Activated CD8-positive, alpha-beta memory T cell treated with anti-CD3 and anti-CD28 coated beads, Interleukin-2, amount 10 ng/mL, durations not matched to agents 7 days and 5 days (primary cell): ENCODE measurements around the gene GIT1. TPM values are rescaled to one million over a fixed set of nuclear protein-coding genes. Genes with fewer than 3 reads are reported as not detected.
A peak's percentile ranks its signal among the peaks of the same experiment; 100 is the strongest.
"Not testable (repeated sequence)": the region's sequence is repeated elsewhere in the genome, so short reads cannot be mapped to it uniquely, and the experiment has no call there.

Source experiments
- ATAC-seq: fragments of 150-1000 bp; cut with Tn5 transposase; one replicate; pipeline ENCODE4 v1.10.0; 2021; ENCODE audit warnings: moderate library complexity
- CTCF ChIA-PET: fragments of 350-600 bp; sonication (Branson Sonifier 250); formaldehyde crosslinking; loops from one replicate; lab custom pipeline; 2021; ENCODE audit warnings: antibody characterized with exemption; lab: Charles Lee
- DNase-seq: peaks from one replicate; pipeline ENCODE4 v3.0.0-alpha.2; 2020
- H3K27ac Mint-ChIP-seq: one replicate; pipeline ENCODE4 v1.8.0; 2021; ENCODE audit warnings: mild to moderate bottlenecking, mixed read lengths
- H3K27me3 Mint-ChIP-seq: one replicate; pipeline ENCODE4 v1.8.0; 2021; ENCODE audit warnings: mixed read lengths
- H3K36me3 Mint-ChIP-seq: one replicate; pipeline ENCODE4 v1.8.0; 2021; ENCODE audit warnings: mild to moderate bottlenecking, mixed read lengths
- H3K4me1 Mint-ChIP-seq: one replicate; pipeline ENCODE4 v1.8.0; 2021; ENCODE audit warnings: mixed read lengths
- H3K4me3 Mint-ChIP-seq: one replicate; pipeline ENCODE4 v1.8.0; 2021; ENCODE audit warnings: mild to moderate bottlenecking, moderate library complexity, mixed read lengths
- H3K9me3 Mint-ChIP-seq: one replicate; pipeline ENCODE4 v1.8.0; 2022; ENCODE audit warnings: low read depth, mixed read lengths
- total RNA-seq, 2 experiments: library from RNA; stranded (reverse); gene quantifications; one replicate each; pipeline ENCODE4 v1.2.3, GENCODE V29; 2021

The GIT1 gene
- total RNA-seq, 2 experiments from 2014 or later, result 69.5 to 79.5 TPM

GRCh38 chr17:29565643-29566472 is 23.6 kb downstream of the GIT1 start:
- DNase-seq, result peak; percentile 81
- CTCF ChIA-PET, result interaction anchor here (0.6 to 24.4 kb wide), 16 partner anchors 8 to 493 kb away, joined by 3 to 458 read pairs (median 4); partner anchors contain the start of gene CORO6
- peak overlapping the region; percentile 95 for H3K4me3 Mint-ChIP-seq

GRCh38 chr17:29563816-29564215 is 25.6 kb downstream of the GIT1 start:
- Mint-ChIP-seq H3K4me3 (peak overlapping the region; percentile 3), H3K27me3 (no peaks in the 10 kb centered on the region), H3K4me1 (peaks cover 42% of the 10 kb centered on the region), H3K27ac (no peak overlapping the region), H3K36me3 (peaks cover 22% of the 10 kb centered on the region), H3K9me3 (no peaks in the 10 kb centered on the region)
- ATAC-seq (no peak), DNase-seq (peak; percentile 42)
- CTCF ChIA-PET, result interaction anchor here (0.6 to 7.7 kb wide), 3 partner anchors 28 to 368 kb away, joined by 3 to 46 read pairs (median 3); no protein-coding TSS in a partner anchor

More at GRCh38 chr17:29565643-29566472, 23.6 kb downstream of the GIT1 start:
- ATAC-seq, result peak; percentile 21
- Mint-ChIP-seq H3K36me3 (peaks cover 21% of the 10 kb centered on the region), H3K27ac (peak overlapping the region; percentile 95), H3K4me1 (peaks cover 46% of the 10 kb centered on the region), H3K9me3 (no peaks in the 10 kb centered on the region), H3K27me3 (no peaks in the 10 kb centered on the region)

DNA sequence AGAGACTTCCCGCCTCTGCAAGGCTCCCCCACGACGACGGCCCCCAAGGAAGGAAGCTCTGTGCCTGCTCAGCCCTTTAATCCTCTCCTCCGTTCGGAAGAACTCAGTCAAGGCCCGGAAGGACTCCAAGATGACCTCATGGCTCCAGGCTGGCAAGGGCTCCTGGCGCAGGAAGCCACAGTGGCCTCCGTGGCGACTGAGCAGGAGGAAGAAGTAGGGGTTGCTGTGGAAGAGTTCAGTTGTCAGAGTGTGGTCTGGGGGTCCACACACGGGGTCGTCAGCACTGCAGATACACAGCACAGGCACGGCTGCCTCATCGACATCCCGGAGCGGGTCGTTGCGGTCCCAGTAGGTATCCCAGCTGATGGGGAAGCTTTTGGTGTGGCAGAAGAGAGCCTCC is 26.8 kb downstream of the GIT1 start:
- H3K4me1 Mint-ChIP-seq, result peaks cover 52% of the 10 kb centered on the region

GRCh38 chr17:29561554-29562517 is 27.6 kb downstream of the GIT1 start:
- ATAC-seq, result no peak
- CTCF ChIA-PET, result interaction anchor here (1.4 to 7.7 kb wide), 3 partner anchors 30 to 55 kb away, joined by 3 to 46 read pairs (median 4); no protein-coding TSS in a partner anchor
- H3K9me3 Mint-ChIP-seq, result no peaks in the 10 kb centered on the region
- peak overlapping the region; percentile 27 for H3K27ac Mint-ChIP-seq
- DNase-seq, result peak; percentile 57
- no peak overlapping the region for H3K4me3 Mint-ChIP-seq
- peaks cover 22% of the 10 kb centered on the region for H3K36me3 Mint-ChIP-seq
- peaks cover 60% of the 10 kb centered on the region for H3K4me1 Mint-ChIP-seq
- H3K27me3 Mint-ChIP-seq, result no peaks in the 10 kb centered on the region

More for the DNA sequence above, 26.8 kb downstream of the GIT1 start:
- peaks cover 22% of the 10 kb centered on the region for H3K36me3 Mint-ChIP-seq
- H3K9me3 Mint-ChIP-seq, result no peaks in the 10 kb centered on the region
- DNase-seq (no peak), ATAC-seq (no peak)
- CTCF ChIA-PET, result interaction anchor here (1.4 to 7.7 kb wide), 2 partner anchors 29 to 54 kb away, joined by 3 to 46 read pairs; no protein-coding TSS in a partner anchor
- no peak overlapping the region for H3K27ac Mint-ChIP-seq
- no peaks in the 10 kb centered on the region for H3K27me3 Mint-ChIP-seq
- H3K4me3 Mint-ChIP-seq, result no peak overlapping the region

- H3K9me3 Mint-ChIP-seq, result no peaks in the 10 kb centered on the region
Observed at GRCh38 chr17:29560316-29560715, 29.1 kb downstream of the GIT1 start.

DNA sequence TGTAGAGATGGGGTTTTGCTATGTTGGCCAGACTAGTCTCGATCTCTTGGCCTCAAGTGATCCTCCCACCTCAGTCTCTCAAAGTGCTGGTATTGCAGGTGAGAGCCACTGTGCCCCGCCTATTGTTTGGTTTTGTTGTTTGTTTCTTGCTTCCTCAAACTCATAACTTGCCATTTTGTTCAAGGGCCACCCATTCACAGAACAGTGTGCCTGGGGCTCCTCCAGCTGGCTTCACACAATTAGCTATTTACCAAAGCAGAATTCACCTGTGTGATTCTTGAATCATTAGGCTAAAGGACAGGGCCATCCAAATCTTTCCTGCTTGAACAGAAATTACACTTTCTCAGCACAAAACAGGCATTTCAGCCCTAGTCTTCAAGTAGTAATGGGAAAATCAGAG is 29.8 kb downstream of the GIT1 start:
- H3K36me3 Mint-ChIP-seq, result peaks cover 20% of the 10 kb centered on the region
- DNase-seq, result no peak
- no peak overlapping the region for H3K4me3 Mint-ChIP-seq
- no peak for ATAC-seq
- H3K9me3 Mint-ChIP-seq, result no peaks in the 10 kb centered on the region
- H3K27ac Mint-ChIP-seq, result no peak overlapping the region
- H3K27me3 Mint-ChIP-seq, result no peaks in the 10 kb centered on the region
- CTCF ChIA-PET, result interaction anchor here (0.6 to 3.1 kb wide), 4 partner anchors 8 to 190 kb away, joined by 3 to 11 read pairs (median 7); partner anchors contain the start of gene ABHD15
- H3K4me1 Mint-ChIP-seq, result peaks cover 53% of the 10 kb centered on the region

More at GRCh38 chr17:29560316-29560715, 29.1 kb downstream of the GIT1 start:
- peaks cover 57% of the 10 kb centered on the region for H3K4me1 Mint-ChIP-seq
- no peaks in the 10 kb centered on the region for H3K27me3 Mint-ChIP-seq
- no peak overlapping the region for H3K4me3 Mint-ChIP-seq
- H3K27ac Mint-ChIP-seq, result no peak overlapping the region
- peaks cover 20% of the 10 kb centered on the region for H3K36me3 Mint-ChIP-seq
- CTCF ChIA-PET, result interaction anchor here (1.6 to 2.3 kb wide), 2 partner anchors 24 to 191 kb away, joined by 6 to 11 read pairs; no protein-coding TSS in a partner anchor
- DNase-seq, result no peak
- no peak for ATAC-seq

- CTCF ChIA-PET, result interaction anchor here (0.9 to 3.1 kb wide), 4 partner anchors 8 to 33 kb away, joined by 3 to 8 read pairs (median 4); partner anchors contain the start of gene ABHD15
- not testable (repeated sequence) for ATAC-seq, H3K9me3 Mint-ChIP-seq, H3K4me3 Mint-ChIP-seq, H3K27me3 Mint-ChIP-seq, DNase-seq
- Mint-ChIP-seq H3K4me1 (peaks cover 44% of the 10 kb centered on the region), H3K27ac (peak overlapping the region; percentile 52), H3K36me3 (peaks cover 16% of the 10 kb centered on the region)
Observed at GRCh38 chr17:29558139-29558538, 31.3 kb downstream of the GIT1 start.

DNA sequence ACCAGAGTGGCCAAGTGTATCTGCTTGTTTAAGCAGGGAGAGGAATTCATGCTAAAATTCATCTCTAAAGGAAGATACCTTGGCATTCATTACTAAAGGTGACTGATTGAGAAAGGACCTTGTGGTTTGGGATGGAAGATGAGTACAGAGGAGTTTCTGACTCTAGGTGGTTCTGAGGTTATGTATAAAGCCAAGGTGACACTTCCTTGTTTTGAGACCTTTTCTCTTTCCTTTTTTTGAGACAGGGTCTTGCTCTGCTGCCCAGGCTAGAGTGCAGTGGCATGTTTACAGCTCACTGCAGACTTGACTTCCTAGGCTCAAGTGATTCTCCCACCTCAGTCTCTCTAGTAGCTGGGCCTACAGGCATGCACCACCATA is 31.7 kb downstream of the GIT1 start:
- CTCF ChIA-PET, result interaction anchor here (1.1 to 3.1 kb wide), 3 partner anchors 8 to 33 kb away, joined by 3 to 8 read pairs (median 4); partner anchors contain the start of gene ABHD15
- H3K4me1 Mint-ChIP-seq, result peaks cover 40% of the 10 kb centered on the region
- no peaks in the 10 kb centered on the region for H3K27me3 Mint-ChIP-seq
- H3K4me3 Mint-ChIP-seq, result no peak overlapping the region
- H3K9me3 Mint-ChIP-seq, result no peaks in the 10 kb centered on the region
- ATAC-seq (peak; percentile 70), DNase-seq (no peak)
- peaks cover 12% of the 10 kb centered on the region for H3K36me3 Mint-ChIP-seq
- H3K27ac Mint-ChIP-seq, result peak overlapping the region; percentile 52

DNA sequence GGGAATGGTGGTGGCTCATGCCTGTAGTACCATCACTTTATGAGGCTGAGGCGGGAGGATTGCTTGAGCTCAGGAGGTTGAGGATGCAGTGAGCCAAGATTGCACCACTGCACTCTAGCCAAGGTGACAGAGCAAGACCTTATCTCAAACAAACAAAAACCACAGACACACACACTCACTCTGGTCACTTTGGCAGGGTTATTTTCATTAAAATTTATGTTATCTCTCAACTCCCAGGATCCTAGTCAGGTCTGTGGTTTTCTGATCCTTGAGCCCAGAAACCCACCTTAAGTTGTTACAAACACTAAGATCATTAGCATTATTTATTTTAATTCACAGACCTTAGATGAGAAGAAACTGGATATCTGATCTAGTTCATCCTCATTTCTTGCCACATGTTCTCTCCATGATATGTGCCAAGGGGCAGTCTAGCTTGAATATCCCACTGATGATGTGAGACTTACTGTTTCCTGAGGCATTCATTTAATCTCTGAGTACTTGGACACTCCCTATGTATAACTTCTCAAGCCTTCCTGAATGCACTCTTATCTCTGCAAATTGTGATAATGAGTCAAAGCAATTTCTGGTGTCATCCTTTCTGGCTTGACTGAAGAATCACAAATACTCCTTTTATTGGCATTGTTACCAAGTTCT is 32.2 kb downstream of the GIT1 start:
- CTCF ChIA-PET, result interaction anchor here (0.8 to 3.1 kb wide), 8 partner anchors 8 to 376 kb away, joined by 3 to 11 read pairs (median 4); partner anchors contain the start of gene ABHD15
- no peaks in the 10 kb centered on the region for H3K27me3 Mint-ChIP-seq
- ATAC-seq, result peak; percentile 34
- DNase-seq, result no peak
- H3K27ac Mint-ChIP-seq, result peak overlapping the region; percentile 52
- H3K4me1 Mint-ChIP-seq, result peaks cover 38% of the 10 kb centered on the region
- no peaks in the 10 kb centered on the region for H3K9me3 Mint-ChIP-seq
- peaks cover 9% of the 10 kb centered on the region for H3K36me3 Mint-ChIP-seq
- no peak overlapping the region for H3K4me3 Mint-ChIP-seq

DNA sequence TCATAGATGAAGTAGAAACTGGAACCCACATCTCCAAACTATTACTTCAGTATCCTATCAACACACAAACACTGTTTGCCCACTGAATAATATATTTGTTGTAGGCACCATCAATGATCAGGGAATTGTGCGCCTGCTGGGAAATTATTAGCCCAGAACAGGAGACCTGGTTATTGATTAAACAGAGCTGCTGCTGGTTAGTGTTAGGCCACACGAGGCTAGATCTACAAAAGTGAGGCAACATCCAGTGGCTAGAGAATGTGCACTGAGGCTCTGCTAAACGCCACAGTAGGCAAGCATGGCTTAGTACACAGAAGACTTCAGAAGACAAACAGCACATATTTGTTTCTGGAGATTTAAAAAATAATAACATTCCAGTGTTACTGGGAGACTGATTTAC is 33.6 kb downstream of the GIT1 start:
- ATAC-seq, result no peak
- Mint-ChIP-seq H3K4me1 (peaks cover 28% of the 10 kb centered on the region), H3K27me3 (no peaks in the 10 kb centered on the region), H3K9me3 (no peaks in the 10 kb centered on the region), H3K36me3 (peaks cover 6% of the 10 kb centered on the region), H3K27ac (no peak overlapping the region), H3K4me3 (no peak overlapping the region)
- CTCF ChIA-PET, result interaction anchor here (1.1 to 2.4 kb wide), 6 partner anchors 10 to 375 kb away, joined by 3 to 11 read pairs (median 4); partner anchors contain the start of gene ABHD15
- no peak for DNase-seq

DNA sequence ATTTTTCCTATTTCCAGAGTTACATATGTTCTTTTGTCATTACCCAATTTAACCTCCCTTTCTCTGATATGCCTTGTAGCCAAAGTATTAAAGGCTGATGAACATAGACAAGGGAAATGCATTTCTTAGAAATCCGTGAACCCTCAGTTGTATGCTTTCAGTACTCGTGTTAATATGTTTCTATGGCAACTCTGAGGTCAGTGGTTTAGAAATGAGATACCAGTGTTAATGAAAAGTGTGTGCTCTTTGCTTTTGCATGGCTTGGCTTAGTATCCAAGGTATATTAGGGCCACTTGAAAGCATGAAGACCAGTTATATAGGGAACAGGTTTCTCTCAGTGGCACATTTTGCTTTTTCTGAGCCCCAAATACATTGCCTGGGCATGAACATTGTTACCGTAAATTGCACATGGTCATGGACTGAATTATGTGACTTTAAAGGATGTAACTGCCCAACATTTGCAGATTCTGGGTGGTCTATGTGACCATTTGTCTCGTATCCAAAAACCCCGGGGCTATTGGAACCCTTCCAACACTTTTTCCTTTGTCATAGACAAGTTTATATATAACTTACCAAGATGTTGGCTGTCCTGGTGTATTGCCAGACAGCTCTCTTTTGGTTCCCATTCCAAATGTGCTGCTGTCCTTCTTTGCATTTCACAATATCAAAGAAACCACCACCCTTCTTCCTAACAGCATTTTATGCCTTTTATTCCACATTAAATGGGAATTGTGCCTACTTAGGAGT is 40.1 kb downstream of the GIT1 start:
- H3K4me1 Mint-ChIP-seq, result peaks cover 29% of the 10 kb centered on the region
- H3K27me3 Mint-ChIP-seq, result no peaks in the 10 kb centered on the region
- no peak overlapping the region for H3K4me3 Mint-ChIP-seq
- H3K9me3 Mint-ChIP-seq, result no peaks in the 10 kb centered on the region
- CTCF ChIA-PET, result interaction anchor here (1.7 kb wide), 1 partner anchor 180 kb away, joined by 10 read pairs; no protein-coding TSS in a partner anchor
- peak overlapping the region; percentile 36 for H3K27ac Mint-ChIP-seq
- DNase-seq, result no peak
- peak; percentile 91 for ATAC-seq
- peaks cover 10% of the 10 kb centered on the region for H3K36me3 Mint-ChIP-seq
